Breast epithelium (tissue), 3 donors: ENCODE results near the gene CDH18.

Experiments
- CTCF ChIP-seq, 3 donors: fragments of 450-650 bp; IDR thresholded peaks; one replicate each; pipeline ENCODE4 v1.5.1; 2016 to 2017; ENCODE audit warnings: antibody characterized with exemption in 3 of 3, mild to moderate bottlenecking in 3 of 3, moderate library complexity in 3 of 3
- POLR2A ChIP-seq: fragments of 450-650 bp; IDR thresholded peaks from one replicate; pipeline ENCODE4 v1.6.1; 2016; ENCODE audit warnings: antibody characterized with exemption, mild to moderate bottlenecking, moderate library complexity
- POLR2AphosphoS5 ChIP-seq, 3 donors: sonication (generic); formaldehyde crosslinking; IDR thresholded peaks; one replicate each; pipeline ENCODE4 v1.6.1; 2017; ENCODE audit warnings: antibody characterized with exemption in 3 of 3

GRCh38 chr5:19859020-19859419 lies 129.0 kb downstream of the CDH18 start:
- TF ChIP-seq CTCF (IDR thresholded peaks at IDR 0.05) (no peak), POLR2AphosphoS5 (IDR thresholded peaks at IDR 0.05) (no peak), POLR2A (no peak)
